HG02571 (cell line): Measurements from ENCODE around the gene KDM6B.
"Not testable (repeated sequence)": the region's sequence is repeated elsewhere in the genome, so short reads cannot be mapped to it uniquely, and the experiment has no call there.

Experiments
- ATAC-seq: cut with Tn5 transposase; IDR thresholded peaks from one replicate; pipeline ENCODE4 v1.9.1; 2021; ENCODE audit warnings: mild to moderate bottlenecking, moderate library complexity; ENCODE audit not compliant: unreplicated experiment

Gene KDM6B

GRCh38 chr17:7833795-7834541, at the start of gene KDM6B:
KDM6B (plus strand) TSS chr17:7834217; CDS start chr17:7845555, 11,338 bp downstream.
- ATAC-seq: peak; percentile 43

- no peak for ATAC-seq
Measured at GRCh38 chr17:7786866-7787265, 47.2 kb upstream of the KDM6B start.

GRCh38 chr17:7789131-7789530, 44.9 kb upstream of the KDM6B start:
- no peak for ATAC-seq

GRCh38 chr17:7790150-7790549, 43.9 kb upstream of the KDM6B start:
- ATAC-seq: no peak

GRCh38 chr17:7792611-7793010, 41.4 kb upstream of the KDM6B start:
- no peak for ATAC-seq

- ATAC-seq: no peak
Measured at GRCh38 chr17:7794075-7794663, 39.8 kb upstream of the KDM6B start.

GRCh38 chr17:7797976-7798375, 36.0 kb upstream of the KDM6B start:
- ATAC-seq: no peak

- ATAC-seq: no peak
Measured at GRCh38 chr17:7798839-7799238, 35.2 kb upstream of the KDM6B start.

- ATAC-seq: no peak
Measured at GRCh38 chr17:7803981-7804380, 30.0 kb upstream of the KDM6B start.

GRCh38 chr17:7806587-7806986, 27.4 kb upstream of the KDM6B start:
- ATAC-seq: no peak

GRCh38 chr17:7807206-7807605, 26.8 kb upstream of the KDM6B start:
- no peak for ATAC-seq

- no peak for ATAC-seq
Measured at GRCh38 chr17:7809086-7809790, 24.8 kb upstream of the KDM6B start.

GRCh38 chr17:7809791-7810343, 24.1 kb upstream of the KDM6B start:
- not testable (repeated sequence) for ATAC-seq

- no peak for ATAC-seq
Measured at GRCh38 chr17:7811251-7811650, 22.8 kb upstream of the KDM6B start.

- no peak for ATAC-seq
Measured at GRCh38 chr17:7814969-7815368, 19.0 kb upstream of the KDM6B start.

GRCh38 chr17:7816926-7817642, 16.9 kb upstream of the KDM6B start:
- ATAC-seq: no peak

GRCh38 chr17:7817643-7817964, 16.4 kb upstream of the KDM6B start:
- no peak for ATAC-seq

- ATAC-seq: no peak
Measured at GRCh38 chr17:7818026-7818425, 16.0 kb upstream of the KDM6B start.

GRCh38 chr17:7818746-7819645, 15.0 kb upstream of the KDM6B start:
- no peak for ATAC-seq

GRCh38 chr17:7820231-7820630, 13.8 kb upstream of the KDM6B start:
- no peak for ATAC-seq
